ENCODE results near the gene CMC2.

CMC2 gene

GRCh38 chr16:80971819-80972218, 34.9 kb downstream of the CMC2 start:
- DNase-seq: no peak

- no peak for DNase-seq
Observed at GRCh38 chr16:80969114-80969484, 37.6 kb downstream of the CMC2 start.

GRCh38 chr16:80968386-80969113, 38.1 kb downstream of the CMC2 start:
- DNase-seq: no peak

GRCh38 chr16:80966617-80967016, 40.1 kb downstream of the CMC2 start:
- no peak for DNase-seq

GRCh38 chr16:80964351-80964750, 42.3 kb downstream of the CMC2 start:
- DNase-seq: no peak

- DNase-seq: no peak
Observed at GRCh38 chr16:80962879-80963278, 43.8 kb downstream of the CMC2 start.

- no peak for DNase-seq
Observed at GRCh38 chr16:80958284-80958683, 48.4 kb downstream of the CMC2 start.

GRCh38 chr16:80954985-80955384, 51.7 kb downstream of the CMC2 start:
- no peak for DNase-seq

- no peak for DNase-seq
Observed at GRCh38 chr16:80948886-80949493, 57.7 kb downstream of the CMC2 start.

GRCh38 chr16:80947708-80948625, 58.7 kb downstream of the CMC2 start:
- no peak for DNase-seq

- no peak for DNase-seq
Observed at GRCh38 chr16:80947239-80947638, 59.4 kb downstream of the CMC2 start.

GRCh38 chr16:80946481-80946880, 60.2 kb downstream of the CMC2 start:
- DNase-seq: no peak

- DNase-seq: no peak
Observed at GRCh38 chr16:80940069-80940856, 66.4 kb downstream of the CMC2 start.

- DNase-seq: no peak
Observed at GRCh38 chr16:80938879-80939260, 67.8 kb downstream of the CMC2 start.

- DNase-seq: no peak
Observed at GRCh38 chr16:80938004-80938878, 68.4 kb downstream of the CMC2 start.

GRCh38 chr16:80936410-80936809, 70.3 kb downstream of the CMC2 start:
- no peak for DNase-seq

GRCh38 chr16:80935691-80936090, 71.0 kb downstream of the CMC2 start:
- no peak for DNase-seq

- no peak for DNase-seq
Observed at GRCh38 chr16:80932708-80933095, 74.0 kb downstream of the CMC2 start.

- DNase-seq: peak; percentile 55 to 65
Observed at GRCh38 chr16:80931801-80932707, 74.6 kb downstream of the CMC2 start.

- peak; percentile 24 to 36 for DNase-seq
Observed at GRCh38 chr16:80924372-80924978, 82.2 kb downstream of the CMC2 start.

Data from Kasumi-1 (cell line).